GM10847 (cell line): ENCODE results near the gene USP17L5.
"Not testable (repeated sequence)": the region's sequence is repeated elsewhere in the genome, so short reads cannot be mapped to it uniquely, and the experiment has no call there.

Experiments used
- POLR2A ChIP-seq: IDR thresholded peaks from 2 replicates; pipeline ENCODE4 v1.6.1; 2011; ENCODE audit not compliant: insufficient read length; ENCODE audit errors: extremely low read depth

USP17L5 gene

GRCh38 chr4:9339103-9339502, at the start of gene USP17L5:
Gene USP17L5, plus strand, starts transcription at chr4:9339403. Its CDS starts 0 bp downstream, at chr4:9339403.
- TF ChIP-seq POLR2A, result not testable (repeated sequence)

GRCh38 chr4:9324865-9325264, 14.3 kb upstream of the USP17L5 start, which contains the start of gene USP17L24:
Gene USP17L24, plus strand, starts transcription at chr4:9325165. Its CDS starts 0 bp downstream, at chr4:9325165.
- TF ChIP-seq POLR2A, result not testable (repeated sequence)

- not testable (repeated sequence) for TF ChIP-seq POLR2A
Observed at GRCh38 chr4:9329611-9330010, 9.6 kb upstream of the USP17L5 start, which contains the start of gene USP17L25. Gene USP17L25, plus strand, starts transcription at chr4:9329911. Its CDS starts 0 bp downstream, at chr4:9329911.

GRCh38 chr4:9334358-9334757, 4.8 kb upstream of the USP17L5 start, which contains the start of gene USP17L26:
Gene USP17L26, plus strand, starts transcription at chr4:9334658. Its CDS starts 0 bp downstream, at chr4:9334658.
- TF ChIP-seq POLR2A, result not testable (repeated sequence)

GRCh38 chr4:9343848-9344247, 4.6 kb downstream of the USP17L5 start, which contains the start of gene USP17L27:
Gene USP17L27, plus strand, starts transcription at chr4:9344148. Its CDS starts 0 bp downstream, at chr4:9344148.
- TF ChIP-seq POLR2A, result not testable (repeated sequence)

GRCh38 chr4:9348593-9348992, 9.4 kb downstream of the USP17L5 start, which contains the start of gene USP17L28:
Gene USP17L28, plus strand, starts transcription at chr4:9348893. Its CDS starts 0 bp downstream, at chr4:9348893.
- not testable (repeated sequence) for TF ChIP-seq POLR2A

- not testable (repeated sequence) for TF ChIP-seq POLR2A
Observed at GRCh38 chr4:9353338-9353737, 14.1 kb downstream of the USP17L5 start, which contains the start of gene USP17L29. Gene USP17L29, plus strand, starts transcription at chr4:9353638. Its CDS starts 0 bp downstream, at chr4:9353638.

GRCh38 chr4:9362829-9363228, 23.6 kb downstream of the USP17L5 start, which contains the start of gene USP17L30:
Gene USP17L30, plus strand, starts transcription at chr4:9363129. Its CDS starts 0 bp downstream, at chr4:9363129.
- not testable (repeated sequence) for TF ChIP-seq POLR2A

GRCh38 chr4:9384126-9384525, 44.9 kb downstream of the USP17L5 start:
- no peak for TF ChIP-seq POLR2A
